GM12878 (cell line): Measurements from ENCODE around the gene SLC1A2. TPM values are rescaled to one million over a fixed set of nuclear protein-coding genes. Genes with fewer than 3 reads are reported as not detected.

Source experiments
- BCL11A ChIP-seq: IDR thresholded peaks from 2 replicates; pipeline ENCODE4 v1.6.1; 2011; ENCODE audit warnings: low read depth, low read length
- NFYA ChIP-seq: IDR thresholded peaks from 2 replicates; pipeline ENCODE4 v1.6.1; 2011; ENCODE audit warnings: low read depth, mild to moderate bottlenecking, low read length, improper control_type of control experiment, borderline replicate concordance
- SREBF2 ChIP-seq: IDR thresholded peaks from 2 replicates; pipeline ENCODE4 v1.6.1; 2012; ENCODE audit warnings: mild to moderate bottlenecking, low read length
- ZBTB40 ChIP-seq: fragments of 450-650 bp; IDR thresholded peaks from 2 replicates; pipeline ENCODE4 v1.6.1; 2016; ENCODE audit warnings: mild to moderate bottlenecking, moderate library complexity, borderline replicate concordance
- polyA plus RNA-seq, 11 experiments: library from polyadenylated mRNA; depleted of rRNA in 4 of 11; unstranded in 6 of 11; stranded (reverse) in 5 of 11; fragments of >200 nt; fragmentation: Nextera tagmentation in 4 of 11; fragmentation: Illumina TruSeq in 1 of 11; extraction: Ambion mirVana in 4 of 11; extraction: Trizol in 1 of 11; gene quantifications; 1 replicate in 1 of 11; 2 replicates in 10 of 11; pipeline versions ENCODE4 v1.2.1 to v1.2.3, GENCODE V29; 2011 to 2016; ENCODE audit warnings: inconsistent platforms in 2 of 11, missing spikeins in 2 of 11, low read depth in 1 of 11
- total RNA-seq, 4 experiments: library from RNA; depleted of rRNA in 3 of 4; stranded (reverse); fragments of >200 nt in 3 of 4; fragmentation: Illumina TruSeq in 1 of 4; extraction: Trizol in 1 of 4; gene quantifications; 2 replicates each; pipeline versions ENCODE4 v1.2.1 to v1.2.3, GENCODE V29; 2013 to 2021
- TF ChIP-seq, protein P1 (sequence below): fragments of 450-650 bp; IDR thresholded peaks from 2 replicates; pipeline ENCODE4 v1.6.1; 2017; ENCODE audit warnings: mild to moderate bottlenecking, moderate library complexity
- TF ChIP-seq, protein P2 (sequence below): IDR thresholded peaks from 2 replicates; pipeline ENCODE4 v1.6.1; 2012; ENCODE audit warnings: low read length, inconsistent platforms

Gene SLC1A2
- total and polyA plus RNA-seq, 10 of the 15 experiments (the other 5 are each of a cell fraction or from before 2014, with no cell fraction given), result 0.01 to 0.84 (median 0.22) TPM; not detected in 1

- TF ChIP-seq, protein P1, sequence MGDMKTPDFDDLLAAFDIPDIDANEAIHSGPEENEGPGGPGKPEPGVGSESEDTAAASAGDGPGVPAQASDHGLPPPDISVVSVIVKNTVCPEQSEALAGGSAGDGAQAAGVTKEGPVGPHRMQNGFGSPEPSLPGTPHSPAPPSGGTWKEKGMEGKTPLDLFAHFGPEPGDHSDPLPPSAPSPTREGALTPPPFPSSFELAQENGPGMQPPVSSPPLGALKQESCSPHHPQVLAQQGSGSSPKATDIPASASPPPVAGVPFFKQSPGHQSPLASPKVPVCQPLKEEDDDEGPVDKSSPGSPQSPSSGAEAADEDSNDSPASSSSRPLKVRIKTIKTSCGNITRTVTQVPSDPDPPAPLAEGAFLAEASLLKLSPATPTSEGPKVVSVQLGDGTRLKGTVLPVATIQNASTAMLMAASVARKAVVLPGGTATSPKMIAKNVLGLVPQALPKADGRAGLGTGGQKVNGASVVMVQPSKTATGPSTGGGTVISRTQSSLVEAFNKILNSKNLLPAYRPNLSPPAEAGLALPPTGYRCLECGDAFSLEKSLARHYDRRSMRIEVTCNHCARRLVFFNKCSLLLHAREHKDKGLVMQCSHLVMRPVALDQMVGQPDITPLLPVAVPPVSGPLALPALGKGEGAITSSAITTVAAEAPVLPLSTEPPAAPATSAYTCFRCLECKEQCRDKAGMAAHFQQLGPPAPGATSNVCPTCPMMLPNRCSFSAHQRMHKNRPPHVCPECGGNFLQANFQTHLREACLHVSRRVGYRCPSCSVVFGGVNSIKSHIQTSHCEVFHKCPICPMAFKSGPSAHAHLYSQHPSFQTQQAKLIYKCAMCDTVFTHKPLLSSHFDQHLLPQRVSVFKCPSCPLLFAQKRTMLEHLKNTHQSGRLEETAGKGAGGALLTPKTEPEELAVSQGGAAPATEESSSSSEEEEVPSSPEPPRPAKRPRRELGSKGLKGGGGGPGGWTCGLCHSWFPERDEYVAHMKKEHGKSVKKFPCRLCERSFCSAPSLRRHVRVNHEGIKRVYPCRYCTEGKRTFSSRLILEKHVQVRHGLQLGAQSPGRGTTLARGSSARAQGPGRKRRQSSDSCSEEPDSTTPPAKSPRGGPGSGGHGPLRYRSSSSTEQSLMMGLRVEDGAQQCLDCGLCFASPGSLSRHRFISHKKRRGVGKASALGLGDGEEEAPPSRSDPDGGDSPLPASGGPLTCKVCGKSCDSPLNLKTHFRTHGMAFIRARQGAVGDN, result no peak
- TF ChIP-seq, protein P2, sequence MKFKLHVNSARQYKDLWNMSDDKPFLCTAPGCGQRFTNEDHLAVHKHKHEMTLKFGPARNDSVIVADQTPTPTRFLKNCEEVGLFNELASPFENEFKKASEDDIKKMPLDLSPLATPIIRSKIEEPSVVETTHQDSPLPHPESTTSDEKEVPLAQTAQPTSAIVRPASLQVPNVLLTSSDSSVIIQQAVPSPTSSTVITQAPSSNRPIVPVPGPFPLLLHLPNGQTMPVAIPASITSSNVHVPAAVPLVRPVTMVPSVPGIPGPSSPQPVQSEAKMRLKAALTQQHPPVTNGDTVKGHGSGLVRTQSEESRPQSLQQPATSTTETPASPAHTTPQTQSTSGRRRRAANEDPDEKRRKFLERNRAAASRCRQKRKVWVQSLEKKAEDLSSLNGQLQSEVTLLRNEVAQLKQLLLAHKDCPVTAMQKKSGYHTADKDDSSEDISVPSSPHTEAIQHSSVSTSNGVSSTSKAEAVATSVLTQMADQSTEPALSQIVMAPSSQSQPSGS, result no peak
- TF ChIP-seq SREBF2 (no peak), ZBTB40 (no peak), NFYA (no peak), BCL11A (no peak)
Observed at GRCh38 chr11:35458846-35459245, 39.5 kb upstream of the SLC1A2 start (continued).
